Memory B cell (primary cell): ENCODE measurements around the gene GPR35.
"Not testable (repeated sequence)": the region's sequence is repeated elsewhere in the genome, so short reads cannot be mapped to it uniquely, and the experiment has no call there.

Source experiments
- ATAC-seq: fragments of 150-1000 bp; cut with Tn5 transposase; 2 replicates; pipeline ENCODE4 v1.10.0; 2021; ENCODE audit warnings: low read depth, mild to moderate bottlenecking, moderate library complexity
- DNase-seq, 2 donors: peaks; one replicate each; pipeline ENCODE4 v3.0.0; 2022; ENCODE audit warnings: low spot score in 2 of 2
- H3K27ac Mint-ChIP-seq: one replicate; pipeline ENCODE4 v1.8.0; 2022; ENCODE audit warnings: mild to moderate bottlenecking, moderate library complexity, mixed read lengths
- H3K27me3 Mint-ChIP-seq: one replicate; pipeline ENCODE4 v1.8.0; 2022; ENCODE audit warnings: mixed read lengths
- H3K36me3 Mint-ChIP-seq: one replicate; pipeline ENCODE4 v1.8.0; 2022; ENCODE audit warnings: mild to moderate bottlenecking, mixed read lengths
- H3K4me1 Mint-ChIP-seq: one replicate; pipeline ENCODE4 v1.8.0; 2022; ENCODE audit warnings: mixed read lengths
- H3K4me3 Mint-ChIP-seq: one replicate; pipeline ENCODE4 v1.8.0; 2022; ENCODE audit warnings: mild to moderate bottlenecking, moderate library complexity, mixed read lengths
- H3K9me3 Mint-ChIP-seq: one replicate; pipeline ENCODE4 v1.8.0; 2022; ENCODE audit warnings: mixed read lengths

Gene GPR35

DNA sequence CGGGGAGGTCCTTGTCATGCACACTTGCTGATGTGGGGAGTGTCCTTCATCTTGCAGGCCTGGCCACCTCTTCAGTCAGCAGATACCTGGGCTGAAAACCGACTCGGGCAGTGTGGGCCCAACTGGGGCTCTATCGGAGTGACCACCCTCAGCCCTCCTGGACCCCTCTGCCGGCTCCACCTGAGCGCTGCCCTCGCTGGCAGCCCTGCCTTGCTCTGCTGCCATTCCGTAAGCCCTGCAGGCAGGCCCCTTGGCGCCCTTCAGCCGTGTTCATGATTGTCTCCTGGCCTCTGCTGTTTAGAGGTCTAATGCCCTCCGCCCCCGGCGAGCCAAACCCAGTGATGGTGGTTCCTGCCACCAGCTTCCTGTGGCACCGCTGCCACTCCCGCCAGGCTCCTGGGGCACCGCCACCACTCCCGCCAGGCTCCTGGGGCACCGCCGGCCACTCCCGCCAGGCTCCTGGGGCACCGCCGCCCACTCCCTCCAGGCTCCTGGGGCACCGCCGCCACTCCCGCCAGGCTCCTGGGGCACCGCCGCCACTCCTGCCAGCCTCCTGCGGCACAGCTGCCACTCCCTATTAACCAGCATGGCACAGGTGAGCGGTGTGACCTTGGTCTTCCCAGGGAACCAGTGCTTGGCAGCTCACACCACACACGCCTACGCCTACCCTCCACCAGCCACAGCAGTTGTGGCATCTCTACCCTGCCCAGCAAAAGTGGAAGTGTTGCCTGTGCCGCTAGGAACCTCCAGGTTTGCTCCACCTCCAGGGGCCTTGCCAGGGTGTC lies 22.8 kb upstream of the GPR35 start:
- no peaks in the 10 kb centered on the region for H3K27me3 Mint-ChIP-seq
- H3K4me1 Mint-ChIP-seq, result no peaks in the 10 kb centered on the region
- DNase-seq (no peak), ATAC-seq (no peak)
- H3K36me3 Mint-ChIP-seq, result peaks cover 8% of the 10 kb centered on the region
- no peaks in the 10 kb centered on the region for H3K9me3 Mint-ChIP-seq
- no peak overlapping the region for H3K4me3 Mint-ChIP-seq
- H3K27ac Mint-ChIP-seq, result no peak overlapping the region

DNA sequence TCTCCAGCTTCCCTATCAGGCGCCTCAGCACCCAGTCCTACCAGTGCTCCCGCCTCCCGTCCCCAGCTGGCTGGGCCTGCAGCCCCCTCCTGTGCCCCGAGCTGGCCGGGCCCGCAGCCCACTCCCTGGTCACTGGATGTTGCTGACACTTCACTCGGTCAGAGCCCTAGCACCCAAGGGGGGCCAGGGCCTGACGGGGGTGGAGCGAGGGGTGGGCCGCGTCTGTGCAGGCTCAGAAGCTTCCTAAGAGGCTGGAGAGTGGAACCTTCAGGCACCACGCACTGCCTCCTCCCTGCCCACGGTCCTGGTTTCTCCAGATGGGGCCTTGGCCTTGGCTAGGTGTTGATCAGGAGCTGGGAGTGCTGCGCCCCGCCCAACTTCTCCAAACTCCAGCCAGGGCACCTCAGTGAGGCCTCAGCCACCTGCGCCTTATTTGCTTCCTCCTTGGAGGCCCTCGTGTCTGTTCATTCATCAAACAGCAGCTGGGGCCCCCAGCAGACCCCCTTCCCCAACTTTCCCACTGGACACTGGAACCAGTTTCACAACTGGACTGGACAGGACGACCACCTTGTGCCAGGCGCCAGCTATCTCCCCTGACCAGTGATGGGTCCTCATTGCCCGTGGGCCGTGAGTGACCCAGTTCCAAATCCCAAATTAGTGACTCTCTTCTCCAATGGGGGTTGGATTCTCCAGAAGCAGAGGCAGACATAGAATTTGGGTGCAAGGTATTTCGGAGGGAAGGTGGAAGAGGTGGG lies 22.0 kb upstream of the GPR35 start:
- H3K4me3 Mint-ChIP-seq, result no peak overlapping the region
- no peak overlapping the region for H3K27ac Mint-ChIP-seq
- peaks cover 8% of the 10 kb centered on the region for H3K36me3 Mint-ChIP-seq
- ATAC-seq (no peak), DNase-seq (no peak)
- H3K27me3 Mint-ChIP-seq, result no peaks in the 10 kb centered on the region
- no peaks in the 10 kb centered on the region for H3K4me1 Mint-ChIP-seq
- no peaks in the 10 kb centered on the region for H3K9me3 Mint-ChIP-seq

DNA sequence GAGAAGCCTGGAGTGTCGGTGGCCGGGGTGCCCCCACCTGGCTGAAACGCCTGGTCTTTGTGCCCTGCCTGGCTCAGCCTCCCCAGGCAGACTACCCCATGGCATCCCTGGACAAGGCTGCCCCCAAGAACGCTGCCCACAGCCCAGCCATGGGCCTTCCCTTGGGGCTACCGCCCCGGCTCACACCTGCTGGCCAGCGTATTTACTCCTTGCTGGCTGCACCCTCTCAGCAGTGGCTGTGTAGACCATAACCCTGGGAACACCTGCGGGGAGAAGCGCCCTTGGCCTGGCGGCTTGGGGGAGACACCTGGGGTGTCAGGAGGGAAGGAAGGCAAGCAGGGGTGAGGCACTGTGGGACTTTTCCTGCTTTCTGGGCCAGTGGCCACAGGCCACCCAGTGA lies 21.4 kb upstream of the GPR35 start:
- H3K27ac Mint-ChIP-seq, result no peak overlapping the region
- H3K36me3 Mint-ChIP-seq, result peaks cover 8% of the 10 kb centered on the region
- no peaks in the 10 kb centered on the region for H3K4me1 Mint-ChIP-seq
- no peaks in the 10 kb centered on the region for H3K9me3 Mint-ChIP-seq
- H3K27me3 Mint-ChIP-seq, result no peaks in the 10 kb centered on the region
- H3K4me3 Mint-ChIP-seq, result no peak overlapping the region
- DNase-seq (no peak), ATAC-seq (no peak)

DNA sequence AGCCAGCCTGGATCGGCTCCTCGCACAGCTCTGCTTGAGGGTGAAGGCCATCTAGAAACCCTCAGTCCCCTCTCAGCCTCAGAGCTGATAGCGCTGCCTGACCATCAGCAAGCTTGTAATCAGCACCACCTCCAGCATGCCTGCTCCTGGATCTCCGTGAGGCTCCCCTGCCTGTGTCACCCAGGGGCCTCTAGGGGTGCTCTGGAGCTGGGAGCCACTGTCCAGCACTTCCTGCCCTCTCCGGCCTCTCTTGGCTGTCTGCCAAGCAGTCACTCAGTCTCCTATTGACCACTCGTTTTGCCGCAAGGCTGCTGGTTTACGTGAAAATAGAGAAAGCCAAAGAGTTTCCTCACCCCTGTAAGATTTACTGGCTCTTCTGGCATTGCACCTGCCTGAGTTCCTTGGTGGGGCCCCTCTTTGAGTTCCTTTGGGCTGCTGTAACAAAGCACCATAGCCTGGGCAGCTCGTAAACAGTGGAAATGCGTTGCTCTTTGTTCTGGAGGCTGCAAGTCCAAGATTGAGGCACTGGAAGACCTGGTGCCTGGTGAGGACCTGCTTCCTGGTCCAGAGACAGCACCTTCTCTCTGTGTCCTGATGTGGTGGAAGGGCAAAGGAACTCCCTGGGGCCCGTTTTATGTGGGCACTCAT lies 20.9 kb upstream of the GPR35 start:
- Mint-ChIP-seq H3K4me1 (no peaks in the 10 kb centered on the region), H3K36me3 (peaks cover 5% of the 10 kb centered on the region), H3K27me3 (no peaks in the 10 kb centered on the region), H3K9me3 (no peaks in the 10 kb centered on the region), H3K4me3 (no peak overlapping the region), H3K27ac (no peak overlapping the region)
- no peak for DNase-seq
- no peak for ATAC-seq

DNA sequence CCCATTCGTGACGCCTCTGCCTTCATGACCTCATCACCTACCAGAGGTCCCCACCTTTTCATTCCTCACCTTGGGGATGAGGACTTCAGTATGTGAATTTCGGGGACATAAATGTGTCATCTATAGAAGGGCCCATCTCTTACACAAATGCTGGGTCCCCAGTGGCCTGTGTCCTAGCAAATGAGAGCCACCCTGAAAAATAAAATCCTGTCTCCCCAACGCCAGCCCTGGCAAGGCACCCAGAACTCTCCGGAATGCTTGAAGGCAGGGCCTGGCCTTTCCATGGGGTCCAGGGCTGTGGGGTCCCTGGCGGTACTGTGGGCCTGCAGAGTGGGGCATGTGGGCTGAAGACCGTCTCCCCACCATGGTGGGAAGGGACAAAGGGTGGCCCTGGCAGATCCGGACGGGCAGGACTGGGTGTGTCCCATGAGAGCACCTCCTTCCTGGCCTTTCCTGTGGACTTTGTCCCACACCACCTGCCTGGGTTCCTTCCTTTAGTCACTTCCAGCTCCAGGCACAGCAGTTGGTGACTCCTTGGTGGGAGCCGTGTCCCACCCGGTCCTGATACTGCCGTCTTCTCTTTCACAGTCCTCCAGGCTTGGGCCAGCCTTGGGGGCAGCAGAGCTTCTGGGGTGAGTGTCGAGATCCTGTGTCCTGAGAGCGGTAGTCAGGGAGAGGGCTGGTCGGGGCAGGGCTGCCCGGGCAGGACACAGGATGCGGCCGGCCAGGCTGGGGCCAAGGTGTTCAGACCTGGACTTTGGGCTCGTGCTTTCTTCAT lies 20.2 kb upstream of the GPR35 start:
- Mint-ChIP-seq H3K4me1 (no peaks in the 10 kb centered on the region), H3K4me3 (no peak overlapping the region), H3K27me3 (no peaks in the 10 kb centered on the region), H3K9me3 (no peaks in the 10 kb centered on the region), H3K27ac (no peak overlapping the region), H3K36me3 (peaks cover 5% of the 10 kb centered on the region)
- ATAC-seq, result no peak
- no peak for DNase-seq

DNA sequence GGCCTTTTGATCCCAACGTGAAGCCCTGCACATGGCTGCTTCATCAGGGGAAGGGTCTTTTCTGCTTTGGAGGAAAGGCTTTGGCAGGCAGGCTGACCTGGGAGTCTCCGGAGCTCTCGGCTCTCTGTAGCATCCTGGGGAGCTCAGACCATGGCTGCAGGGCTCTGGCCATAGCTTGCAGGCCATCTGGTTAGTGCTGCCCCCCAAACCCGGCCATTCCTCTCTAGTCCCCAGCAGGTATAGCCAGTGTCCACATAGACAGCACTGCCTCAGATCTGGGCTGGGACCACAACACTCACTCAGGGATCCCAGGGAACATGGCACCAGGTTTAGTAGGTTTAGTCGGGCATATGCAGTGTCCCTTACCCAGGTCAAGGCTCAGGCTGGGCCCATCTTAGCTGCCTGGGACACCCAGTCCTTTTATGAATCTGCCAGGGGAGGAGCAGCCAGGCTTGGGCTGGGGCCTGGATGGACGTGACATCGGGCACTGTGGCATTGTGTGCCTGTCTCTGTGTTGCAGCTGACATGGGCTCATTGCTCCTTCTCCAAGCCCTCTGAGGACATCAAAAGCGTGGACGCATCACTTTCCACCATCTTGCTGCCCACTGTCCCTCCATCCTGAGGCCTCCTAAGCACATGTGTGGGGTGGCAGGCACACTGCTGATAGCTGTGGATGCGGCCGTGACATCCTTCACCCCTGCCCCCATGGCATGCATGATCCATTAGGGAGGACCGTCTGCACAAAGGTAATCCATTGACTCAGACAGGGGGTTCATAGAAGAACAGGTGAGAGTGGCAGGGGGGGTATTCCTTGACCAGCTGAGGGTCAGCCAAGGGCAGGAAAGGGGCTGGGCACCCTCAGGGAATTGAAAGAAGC lies 19.2 kb upstream of the GPR35 start:
- Mint-ChIP-seq H3K36me3 (peaks cover 5% of the 10 kb centered on the region), H3K9me3 (no peaks in the 10 kb centered on the region), H3K27me3 (no peaks in the 10 kb centered on the region), H3K4me3 (no peak overlapping the region), H3K27ac (no peak overlapping the region), H3K4me1 (no peaks in the 10 kb centered on the region)
- DNase-seq, result no peak
- ATAC-seq, result no peak

DNA sequence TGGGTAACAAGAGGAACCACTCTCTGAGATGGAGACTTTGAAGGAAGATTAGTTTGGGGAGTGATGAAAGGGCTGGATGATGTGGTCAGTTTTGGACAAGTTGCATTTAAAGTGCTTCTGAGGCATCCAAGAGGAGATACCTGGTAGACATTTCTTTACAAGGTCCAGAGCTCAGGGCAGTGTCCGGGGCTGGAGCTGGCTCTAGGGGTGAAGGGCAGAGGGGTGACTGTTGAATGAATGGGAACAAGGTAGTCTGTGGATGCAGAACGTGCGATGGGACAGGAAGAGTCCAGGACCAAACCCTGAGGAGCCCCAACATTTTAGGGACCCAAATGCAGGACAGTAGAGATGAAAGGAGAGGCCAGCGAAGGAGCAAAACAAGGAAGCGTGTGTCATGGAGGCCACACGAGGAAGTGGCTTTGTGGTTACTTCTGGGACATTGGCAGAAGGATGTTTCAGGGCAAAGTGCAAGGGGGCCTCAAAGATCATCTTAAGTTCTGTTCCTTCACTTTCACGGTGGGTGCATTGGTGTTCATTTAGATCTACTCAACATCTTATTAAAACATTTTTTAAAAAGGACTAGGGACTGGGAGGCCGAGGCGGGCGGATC lies 13.6 kb upstream of the GPR35 start:
- no peak for ATAC-seq
- Mint-ChIP-seq H3K36me3 (peaks cover 7% of the 10 kb centered on the region), H3K4me3 (no peak overlapping the region), H3K9me3 (peaks cover under 1% of the 10 kb centered on the region), H3K27ac (no peak overlapping the region), H3K4me1 (peaks cover 4% of the 10 kb centered on the region), H3K27me3 (no peaks in the 10 kb centered on the region)
- DNase-seq, result no peak

DNA sequence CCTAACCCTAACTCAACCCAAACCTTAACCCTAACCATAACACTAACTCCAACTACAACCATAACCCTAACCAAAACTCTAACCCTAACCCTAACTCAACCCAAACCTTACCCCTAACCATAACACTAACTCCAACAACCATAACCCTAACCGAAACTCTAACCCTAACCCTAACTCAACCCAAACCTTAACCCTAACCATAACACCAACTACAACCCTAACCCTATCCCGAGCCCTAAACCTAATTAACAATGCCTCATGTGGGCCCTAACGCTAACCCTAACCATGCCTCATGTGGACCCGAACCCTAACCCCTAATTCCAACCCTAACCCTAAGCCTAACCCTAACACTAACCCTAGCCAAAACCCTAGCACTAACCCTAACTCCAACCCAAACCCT lies 11.5 kb upstream of the GPR35 start:
- H3K27me3 Mint-ChIP-seq, result no peaks in the 10 kb centered on the region
- H3K27ac Mint-ChIP-seq, result no peak overlapping the region
- H3K9me3 Mint-ChIP-seq, result peaks cover 3% of the 10 kb centered on the region
- H3K36me3 Mint-ChIP-seq, result peaks cover 9% of the 10 kb centered on the region
- H3K4me3 Mint-ChIP-seq, result no peak overlapping the region
- ATAC-seq (no peak), DNase-seq (no peak)
- H3K4me1 Mint-ChIP-seq, result peaks cover 4% of the 10 kb centered on the region

DNA sequence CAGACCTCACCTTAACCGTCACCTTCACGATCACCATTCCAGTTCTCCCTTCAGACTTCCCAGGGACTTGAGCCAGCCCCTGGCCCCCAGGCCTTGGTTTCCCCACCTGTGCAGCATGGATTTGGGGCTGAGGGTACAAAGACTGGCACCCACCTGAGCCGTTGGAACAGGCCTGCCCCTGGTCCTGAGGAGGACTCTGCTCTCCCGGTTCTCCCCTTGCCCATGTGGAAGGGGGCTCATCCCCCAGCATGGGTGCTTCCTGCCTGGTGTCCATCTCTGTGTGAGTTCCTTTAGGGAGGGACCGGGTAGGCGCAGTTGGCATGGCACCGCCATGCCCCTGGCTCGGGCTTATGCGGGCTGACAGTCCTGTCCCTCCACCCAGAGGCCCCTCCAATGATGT lies 10.9 kb upstream of the GPR35 start:
- H3K27ac Mint-ChIP-seq, result no peak overlapping the region
- H3K9me3 Mint-ChIP-seq, result peaks cover 3% of the 10 kb centered on the region
- DNase-seq (no peak), ATAC-seq (no peak)
- H3K36me3 Mint-ChIP-seq, result peaks cover 9% of the 10 kb centered on the region
- H3K4me3 Mint-ChIP-seq, result no peak overlapping the region
- peaks cover 4% of the 10 kb centered on the region for H3K4me1 Mint-ChIP-seq
- no peaks in the 10 kb centered on the region for H3K27me3 Mint-ChIP-seq

DNA sequence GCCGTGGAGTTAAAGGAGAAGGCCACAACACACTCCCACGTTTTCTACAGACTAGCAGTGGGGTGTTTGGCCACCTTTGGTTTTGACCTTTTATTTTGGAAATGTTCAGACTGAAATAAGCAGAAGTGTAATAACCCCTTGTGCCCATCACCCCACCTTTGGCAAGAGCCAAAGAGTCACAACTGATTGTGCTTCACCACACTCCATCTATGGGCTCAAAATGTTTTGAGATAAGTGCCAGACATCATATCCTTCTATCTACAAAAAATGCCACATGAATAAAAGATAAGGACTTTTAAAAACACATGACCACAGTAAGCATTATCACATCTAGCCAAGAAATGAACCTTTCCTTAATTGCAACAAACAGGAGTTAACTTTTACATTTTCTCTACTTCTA lies 9.9 kb upstream of the GPR35 start:
- DNase-seq (no peak), ATAC-seq (no peak)
- H3K27ac Mint-ChIP-seq, result no peak overlapping the region
- H3K9me3 Mint-ChIP-seq, result peaks cover 3% of the 10 kb centered on the region
- no peaks in the 10 kb centered on the region for H3K27me3 Mint-ChIP-seq
- H3K36me3 Mint-ChIP-seq, result peaks cover 9% of the 10 kb centered on the region
- no peak overlapping the region for H3K4me3 Mint-ChIP-seq
- H3K4me1 Mint-ChIP-seq, result peaks cover 4% of the 10 kb centered on the region

DNA sequence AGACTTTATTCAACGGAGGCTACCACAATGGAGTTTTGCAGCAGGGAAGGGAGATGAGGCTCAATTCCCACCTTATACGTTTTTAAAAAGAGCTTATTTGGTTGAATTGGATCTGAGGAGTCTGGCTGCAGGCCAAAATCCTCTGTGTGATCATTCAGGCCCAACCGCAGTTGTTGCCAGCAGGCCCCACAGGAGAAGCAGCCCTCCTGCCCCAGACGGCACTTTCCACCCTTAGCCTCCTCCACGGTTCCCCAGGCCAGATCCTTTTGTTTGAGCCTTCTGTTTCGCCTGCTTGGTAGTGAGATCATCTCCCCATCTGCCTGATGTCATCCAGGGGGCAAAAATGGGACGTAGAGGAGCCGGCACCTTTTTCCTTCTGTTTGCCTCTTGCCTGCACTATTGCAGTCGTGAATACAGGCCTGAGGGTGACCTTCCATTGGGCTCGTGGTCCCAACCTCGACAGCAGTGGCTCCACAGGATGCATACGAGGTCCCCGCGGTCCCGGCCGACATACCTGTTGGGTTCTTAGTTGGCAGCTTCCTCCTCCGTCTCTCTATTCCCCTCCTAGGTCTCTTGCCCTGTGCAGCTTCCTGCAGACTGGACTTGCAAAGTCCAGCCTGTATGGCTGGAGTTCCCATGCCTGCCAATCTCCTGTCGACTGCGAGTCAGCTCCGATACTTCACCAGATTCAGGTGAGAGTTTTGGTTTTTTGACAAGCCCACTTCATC lies 9.3 kb upstream of the GPR35 start:
- H3K27ac Mint-ChIP-seq, result no peak overlapping the region
- no peaks in the 10 kb centered on the region for H3K27me3 Mint-ChIP-seq
- H3K4me3 Mint-ChIP-seq, result no peak overlapping the region
- ATAC-seq (no peak), DNase-seq (no peak)
- H3K4me1 Mint-ChIP-seq, result peaks cover 4% of the 10 kb centered on the region
- peaks cover 3% of the 10 kb centered on the region for H3K9me3 Mint-ChIP-seq
- peaks cover 9% of the 10 kb centered on the region for H3K36me3 Mint-ChIP-seq

DNA sequence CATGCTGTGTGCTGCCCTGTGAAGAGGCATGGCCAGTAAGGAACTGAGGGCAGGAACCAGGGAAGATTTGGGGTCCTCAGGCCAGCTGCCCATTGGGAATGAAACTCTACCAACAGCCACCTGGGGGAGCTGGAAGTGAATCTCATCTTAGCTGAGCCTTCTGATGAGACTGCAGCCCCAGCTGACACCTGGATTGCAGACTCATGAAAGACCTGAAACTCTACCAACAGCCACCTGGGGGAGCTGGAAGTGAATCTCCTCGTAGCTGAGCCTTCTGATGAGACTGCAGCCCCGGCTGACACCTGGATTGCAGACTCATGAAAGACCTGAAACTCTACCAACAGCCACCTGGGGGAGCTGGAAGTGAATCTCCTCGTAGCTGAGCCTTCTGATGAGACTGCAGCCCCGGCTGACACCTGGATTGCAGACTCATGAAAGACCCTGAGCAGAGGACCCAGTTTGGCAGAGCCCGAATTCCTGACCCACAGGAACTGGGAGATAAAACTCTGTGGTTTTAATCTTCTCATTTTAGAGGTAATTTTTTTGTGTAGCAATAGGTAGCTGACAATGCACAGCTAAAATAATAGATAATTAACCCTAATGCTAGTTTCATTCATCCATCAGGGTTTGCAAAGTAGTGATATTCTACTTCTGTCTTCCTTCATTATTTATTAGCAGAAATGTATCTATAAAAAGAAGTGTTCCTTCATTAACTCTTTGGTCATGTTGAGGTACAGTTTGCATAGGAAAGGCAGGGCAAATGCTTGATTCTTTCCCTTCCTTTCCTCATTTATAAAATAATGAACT lies 8.2 kb upstream of the GPR35 start:
- not testable (repeated sequence) for H3K4me3 Mint-ChIP-seq, H3K36me3 Mint-ChIP-seq, H3K27ac Mint-ChIP-seq, H3K9me3 Mint-ChIP-seq, DNase-seq, H3K27me3 Mint-ChIP-seq, ATAC-seq, H3K4me1 Mint-ChIP-seq
